K562 (cell line): Measurements from ENCODE around the gene HSD17B12. TPM values are rescaled to one million over a fixed set of nuclear protein-coding genes. Genes with fewer than 3 reads are reported as not detected.
A peak's percentile ranks its signal among the peaks of the same experiment; 100 is the strongest.

Experiments
- ADNP ChIP-seq: fragments of 200-800 bp; sonication (Bioruptor generic); IDR thresholded peaks from 2 replicates; pipeline ENCODE4 v1.6.1; 2016; ENCODE audit warnings: missing genetic modification characterization, missing compliant biosample characterization
- BCL6 ChIP-seq: fragments of 250-450 bp; sonication (Bioruptor Pico); IDR thresholded peaks from 2 replicates; pipeline ENCODE4 v1.4.0; 2020
- DNMT1 ChIP-seq: fragments of 450-650 bp; IDR thresholded peaks from 2 replicates; pipeline ENCODE4 v1.6.1; 2016; ENCODE audit warnings: antibody characterized with exemption, mild to moderate bottlenecking
- EZH2 ChIP-seq: IDR thresholded peaks from 2 replicates; pipeline ENCODE4 v1.6.1; 2012; ENCODE audit warnings: low read depth, mild to moderate bottlenecking, inconsistent platforms, low read length, borderline replicate concordance
- HDAC2 ChIP-seq: fragments of 450-650 bp; IDR thresholded peaks from 2 replicates; pipeline ENCODE4 v1.6.1; 2016; ENCODE audit warnings: mild to moderate bottlenecking
- HDAC8 ChIP-seq: fragments of 450-650 bp; IDR thresholded peaks from 2 replicates; pipeline ENCODE4 v1.6.1; 2016; ENCODE audit warnings: mild to moderate bottlenecking, missing genetic modification characterization, moderate library complexity, missing compliant biosample characterization
- HNRNPL ChIP-seq: fragments of 200-400 bp; formaldehyde crosslinking; IDR thresholded peaks from 2 replicates; pipeline ENCODE4 v1.6.1; 2017; ENCODE audit warnings: low read depth, mild to moderate bottlenecking, low read length
- JUNB ChIP-seq: fragments of 450-650 bp; formaldehyde crosslinking; conservative IDR thresholded peaks from 2 replicates; pipeline ENCODE4 v1.4.0; 2020; ENCODE audit warnings: mild to moderate bottlenecking
- MCM3 ChIP-seq: fragments of 450-650 bp; IDR thresholded peaks from 2 replicates; pipeline ENCODE4 v1.6.1; 2016
- NFE2L1 ChIP-seq: fragments of 450-650 bp; IDR thresholded peaks from 2 replicates; pipeline ENCODE4 v1.6.1; 2016; ENCODE audit warnings: missing genetic modification characterization, low read depth, mild to moderate bottlenecking, missing compliant biosample characterization, moderate library complexity, borderline replicate concordance
- PCBP2 ChIP-seq: fragments of 200-400 bp; formaldehyde crosslinking; IDR thresholded peaks from 2 replicates; pipeline ENCODE4 v1.6.1; 2018; ENCODE audit warnings: low read length, low read depth, mild to moderate bottlenecking, moderate library complexity; ENCODE audit not compliant: poor library complexity, severe bottlenecking
- POLR2B ChIP-seq: fragments of 450-650 bp; IDR thresholded peaks from 2 replicates; pipeline ENCODE4 v1.6.1; 2018; ENCODE audit warnings: low read depth; ENCODE audit not compliant: partially characterized antibody
- U2AF1 ChIP-seq: fragments of 200-400 bp; formaldehyde crosslinking; optimal IDR thresholded peaks from 2 replicates; pipeline ENCODE3; 2017; ENCODE audit warnings: mild to moderate bottlenecking, low read depth, low read length, moderate library complexity
- ZFP36 ChIP-seq: fragments of 150-350 bp; IDR thresholded peaks from 2 replicates; pipeline ENCODE4 v1.6.1; 2018; ENCODE audit warnings: low read length, low read depth; ENCODE audit not compliant: partially characterized antibody
- ZNF263 ChIP-seq: sonication (generic); formaldehyde crosslinking; IDR thresholded peaks from 2 replicates; pipeline ENCODE4 v1.8.0; 2022; ENCODE audit warnings: mild to moderate bottlenecking, missing genetic modification reagents, borderline replicate concordance
- ZNF354B ChIP-seq: fragments of 250-450 bp; sonication (Bioruptor Pico); IDR thresholded peaks from 2 replicates; pipeline ENCODE4 v1.4.0; 2020
- ZNF384 ChIP-seq: IDR thresholded peaks from 2 replicates; pipeline ENCODE4 v1.6.1; 2012; ENCODE audit warnings: low read depth, low read length, improper control_type of control experiment
- ZNF436 ChIP-seq: fragments of 250-450, 450-650 bp; sonication (Bioruptor Pico); formaldehyde crosslinking; IDR thresholded peaks from 2 replicates; pipeline ENCODE4 v1.7.0; 2020; ENCODE audit warnings: mild to moderate bottlenecking
- ZNF639 ChIP-seq, 2 experiments: fragments of 200-800 bp in 1 of 2; sonication (Bioruptor generic) in 1 of 2; sonication (generic) in 1 of 2; formaldehyde crosslinking in 1 of 2; IDR thresholded peaks in 1 of 2; conservative IDR thresholded peaks in 1 of 2; 2 replicates each; pipeline versions ENCODE4 v1.5.0 to v1.6.1; 2016 to 2020; ENCODE audit warnings: missing compliant biosample characterization in 1 of 2, missing genetic modification characterization in 1 of 2, missing genetic modification reagents in 1 of 2
- ZNF644 ChIP-seq: fragments of 200-800 bp; sonication (Bioruptor generic); IDR thresholded peaks from 2 replicates; pipeline ENCODE4 v1.6.1; 2016; ENCODE audit warnings: low read depth, missing genetic modification characterization, missing compliant biosample characterization
- ZNF668 ChIP-seq: fragments of 250-450 bp; sonication (Bioruptor Pico); IDR thresholded peaks from 2 replicates; pipeline ENCODE4 v1.8.0; 2022; ENCODE audit warnings: mild to moderate bottlenecking, inconsistent platforms
- ZNF79 ChIP-seq: fragments of 250-450 bp; sonication (Bioruptor Pico); IDR thresholded peaks from 2 replicates; pipeline ENCODE4 v1.4.0; 2020; ENCODE audit warnings: low read depth, mild to moderate bottlenecking, moderate library complexity
- polyA plus RNA-seq, 8 experiments: library from polyadenylated mRNA; depleted of rRNA in 4 of 8; stranded (reverse) in 5 of 8; unstranded in 3 of 8; fragments of >200 nt; fragmentation: Nextera tagmentation in 2 of 8; fragmentation: Illumina TruSeq in 1 of 8; extraction: Ambion mirVana in 2 of 8; extraction: Trizol in 1 of 8; gene quantifications; 2 replicates each; pipeline versions ENCODE4 v1.2.1 to v1.2.3, GENCODE V29; 2011 to 2014; ENCODE audit warnings: inconsistent platforms in 1 of 8, missing spikeins in 1 of 8
- total RNA-seq, 7 experiments: library from RNA; depleted of rRNA in 6 of 7; stranded (reverse); fragments of >200 nt in 6 of 7; fragmentation: Illumina TruSeq in 2 of 7; extraction: Trizol in 2 of 7; gene quantifications; 2 replicates each; pipeline versions ENCODE4 v1.2.1 to v1.2.3, GENCODE V29; 2011 to 2021; ENCODE audit warnings: low replicate concordance in 1 of 7
- TF ChIP-seq, protein P1 (sequence below): fragments of 150-350 bp; conservative IDR thresholded peaks from 2 replicates; pipeline ENCODE4 v1.6.1; 2014; ENCODE audit warnings: low read length
- TF ChIP-seq, protein P2 (sequence below), 3 experiments: fragments of 200-800 bp in 1 of 3; sonication (Bioruptor generic) in 1 of 3; sonication (generic) in 1 of 3; formaldehyde crosslinking in 1 of 3; IDR thresholded peaks; 2 replicates each; pipeline versions ENCODE4 v1.6.1 to v1.8.0; 2016 to 2022; ENCODE audit warnings: mild to moderate bottlenecking in 2 of 3, missing compliant biosample characterization in 2 of 3, missing genetic modification characterization in 2 of 3, missing genetic modification reagents in 1 of 3

Gene HSD17B12
- total and polyA plus RNA-seq, 9 of the 15 experiments (the other 6 are each of a cell fraction or from before 2014, with no cell fraction given), result 9.1 to 34.5 (median 23.3) TPM

DNA sequence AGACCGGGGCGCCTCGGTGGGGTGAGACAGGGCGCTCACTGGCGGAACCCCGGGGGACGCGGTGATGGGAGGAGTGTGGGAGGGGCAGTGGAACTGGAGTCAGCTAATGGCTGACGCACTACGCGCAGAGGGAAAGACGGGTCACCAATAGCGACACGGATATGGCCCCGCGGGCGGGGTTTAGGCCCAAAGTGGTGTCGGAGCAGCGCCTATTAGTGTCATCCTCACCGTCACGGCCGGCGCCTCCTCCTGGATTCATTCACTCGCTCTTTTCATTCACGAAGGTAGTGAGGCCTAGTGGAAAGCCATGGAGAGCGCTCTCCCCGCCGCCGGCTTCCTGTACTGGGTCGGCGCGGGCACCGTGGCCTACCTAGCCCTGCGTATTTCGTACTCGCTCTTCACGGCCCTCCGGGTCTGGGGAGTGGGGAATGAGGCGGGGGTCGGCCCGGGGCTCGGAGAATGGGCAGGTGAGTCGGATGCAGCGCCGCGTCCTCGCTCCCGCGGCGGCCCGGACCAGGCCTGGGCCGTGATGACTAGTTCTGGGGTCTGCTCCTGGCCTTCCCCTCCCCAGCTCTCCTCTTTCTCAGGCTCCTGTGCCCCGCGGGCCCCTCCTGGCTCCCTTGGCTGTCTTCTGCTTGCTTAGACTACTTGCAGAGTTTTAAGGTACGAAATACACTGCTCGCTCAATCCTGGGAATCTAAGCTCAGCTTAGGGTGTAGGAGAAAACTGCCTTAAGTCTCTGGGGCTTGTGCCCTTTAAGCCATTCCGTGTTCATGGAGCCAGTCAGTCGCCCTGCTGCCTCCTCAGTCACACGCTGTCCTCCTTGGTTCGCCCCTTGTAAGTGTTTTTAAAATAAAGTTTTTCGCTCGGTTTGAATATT lies at the start of gene HSD17B12 (continued):
- TF ChIP-seq ZNF639 (CRISPR knock-in tag; conservative IDR thresholded peaks at IDR 0.05 in 1 of 2, IDR thresholded peaks at IDR 0.05 in 1 of 2), result no peak
- TF ChIP-seq ZNF79 (CRISPR knock-in tag), result no peak
- no peak for TF ChIP-seq HNRNPL
- TF ChIP-seq BCL6 (CRISPR knock-in tag), result no peak
- TF ChIP-seq, protein P1, sequence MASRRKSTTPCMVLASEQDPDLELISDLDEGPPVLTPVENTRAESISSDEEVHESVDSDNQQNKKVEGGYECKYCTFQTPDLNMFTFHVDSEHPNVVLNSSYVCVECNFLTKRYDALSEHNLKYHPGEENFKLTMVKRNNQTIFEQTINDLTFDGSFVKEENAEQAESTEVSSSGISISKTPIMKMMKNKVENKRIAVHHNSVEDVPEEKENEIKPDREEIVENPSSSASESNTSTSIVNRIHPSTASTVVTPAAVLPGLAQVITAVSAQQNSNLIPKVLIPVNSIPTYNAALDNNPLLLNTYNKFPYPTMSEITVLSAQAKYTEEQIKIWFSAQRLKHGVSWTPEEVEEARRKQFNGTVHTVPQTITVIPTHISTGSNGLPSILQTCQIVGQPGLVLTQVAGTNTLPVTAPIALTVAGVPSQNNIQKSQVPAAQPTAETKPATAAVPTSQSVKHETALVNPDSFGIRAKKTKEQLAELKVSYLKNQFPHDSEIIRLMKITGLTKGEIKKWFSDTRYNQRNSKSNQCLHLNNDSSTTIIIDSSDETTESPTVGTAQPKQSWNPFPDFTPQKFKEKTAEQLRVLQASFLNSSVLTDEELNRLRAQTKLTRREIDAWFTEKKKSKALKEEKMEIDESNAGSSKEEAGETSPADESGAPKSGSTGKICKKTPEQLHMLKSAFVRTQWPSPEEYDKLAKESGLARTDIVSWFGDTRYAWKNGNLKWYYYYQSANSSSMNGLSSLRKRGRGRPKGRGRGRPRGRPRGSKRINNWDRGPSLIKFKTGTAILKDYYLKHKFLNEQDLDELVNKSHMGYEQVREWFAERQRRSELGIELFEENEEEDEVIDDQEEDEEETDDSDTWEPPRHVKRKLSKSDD, result no peak
- no peak for TF ChIP-seq ADNP (tag)
- TF ChIP-seq EZH2, result no peak
- TF ChIP-seq JUNB (CRISPR knock-in tag), result no peak
- no peak for TF ChIP-seq ZNF668 (CRISPR knock-in tag)
- no peak for TF ChIP-seq PCBP2
- no peak for TF ChIP-seq ZNF384
- no peak for TF ChIP-seq DNMT1
- no peak for TF ChIP-seq HDAC2
- no peak for TF ChIP-seq HDAC8
- TF ChIP-seq ZNF436 (CRISPR knock-in tag), result no peak
- TF ChIP-seq, protein P2, sequence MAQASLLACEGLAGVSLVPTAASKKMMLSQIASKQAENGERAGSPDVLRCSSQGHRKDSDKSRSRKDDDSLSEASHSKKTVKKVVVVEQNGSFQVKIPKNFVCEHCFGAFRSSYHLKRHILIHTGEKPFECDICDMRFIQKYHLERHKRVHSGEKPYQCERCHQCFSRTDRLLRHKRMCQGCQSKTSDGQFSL (CRISPR knock-in tag; IDR thresholded peaks at IDR 0.05), result no peak
- TF ChIP-seq, protein P2 (tag; IDR thresholded peaks at IDR 0.05), result no peak
- TF ChIP-seq ZFP36, result no peak
- TF ChIP-seq NFE2L1 (tag), result no peak
- TF ChIP-seq U2AF1, result no peak
- no peak for TF ChIP-seq ZNF263 (CRISPR knock-in tag)
- no peak for TF ChIP-seq ZNF354B (CRISPR knock-in tag)
- no peak for TF ChIP-seq MCM3
- TF ChIP-seq ZNF644 (tag), result no peak
- TF ChIP-seq POLR2B, result peak; percentile 27
